GM13976 (cell line): Measurements from ENCODE around the gene NEURL2.
"Not testable (repeated sequence)": the region's sequence is repeated elsewhere in the genome, so short reads cannot be mapped to it uniquely, and the experiment has no call there.

Experiments used
- DNase-seq: peaks from one replicate; pipeline ENCODE4 v3.0.0; 2012; ENCODE audit warnings: low spot score
- CTCF ChIP-seq: IDR thresholded peaks from 2 replicates; pipeline ENCODE4 v1.5.1; 2012; ENCODE audit warnings: borderline replicate concordance, mild to moderate bottlenecking; ENCODE audit not compliant: insufficient read depth; ENCODE audit errors: extremely low read depth, missing control alignments, control extremely low read depth
- in situ Hi-C: fragments of 300-500 bp; cut with MboI; formaldehyde crosslinking; loops from one replicate; pipeline ENCODE4 v1.12.0; 2022; ENCODE audit warnings: low sequenced_read_pairs, mixed read lengths, inconsistent platforms; ENCODE audit not compliant: unreplicated experiment

Gene NEURL2

DNA sequence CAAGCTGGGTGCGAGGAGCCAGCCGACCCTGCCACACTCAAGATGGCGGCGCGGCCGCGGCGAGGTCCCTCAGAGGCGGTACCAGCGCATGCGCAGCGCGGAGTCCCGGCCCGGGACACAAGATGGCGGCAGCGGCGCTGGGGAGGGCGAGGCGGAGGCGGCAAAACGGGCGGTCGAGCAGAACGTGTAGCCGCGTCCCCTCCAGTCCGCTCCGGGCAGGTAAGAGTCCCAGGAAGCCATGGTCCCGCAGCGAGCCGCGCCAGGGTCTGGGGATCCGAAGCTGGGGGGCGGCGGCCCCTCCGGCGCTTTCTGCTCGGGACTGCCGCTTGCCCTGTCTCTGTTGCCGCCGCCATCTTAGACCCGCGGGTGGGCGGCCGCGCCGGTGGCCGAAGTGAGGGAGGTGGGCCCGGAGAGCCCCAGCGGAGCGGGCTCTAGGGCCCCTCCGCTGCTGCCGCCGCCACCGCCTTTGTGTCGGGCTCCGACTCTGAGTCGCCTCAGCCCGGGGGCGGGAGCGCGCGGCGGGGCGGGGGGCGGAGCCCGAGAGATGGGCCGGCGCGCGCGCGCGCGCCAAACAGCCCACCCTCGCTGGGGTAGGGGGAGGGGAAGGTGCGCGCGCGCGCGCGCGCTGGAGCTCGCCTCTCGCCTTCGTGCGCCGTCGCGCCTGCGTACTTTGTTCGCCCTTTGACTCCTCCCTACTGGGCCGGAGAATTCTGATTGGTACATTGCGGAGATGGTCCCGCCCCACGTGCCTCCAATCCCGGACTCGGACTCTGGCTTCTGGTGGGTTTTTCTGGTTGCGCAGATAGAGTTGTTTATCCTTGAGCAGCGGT is 43.8 kb upstream of the NEURL2 start, which contains the start of gene PCIF1:
TSS of gene PCIF1 (plus strand) at position 98 of the 830 bp plus-strand sequence. CDS start 4,317 bp downstream, outside the sequence.
- in situ Hi-C loops = no loop called here
- no peak for TF ChIP-seq CTCF
- DNase-seq = peak; percentile 99

DNA sequence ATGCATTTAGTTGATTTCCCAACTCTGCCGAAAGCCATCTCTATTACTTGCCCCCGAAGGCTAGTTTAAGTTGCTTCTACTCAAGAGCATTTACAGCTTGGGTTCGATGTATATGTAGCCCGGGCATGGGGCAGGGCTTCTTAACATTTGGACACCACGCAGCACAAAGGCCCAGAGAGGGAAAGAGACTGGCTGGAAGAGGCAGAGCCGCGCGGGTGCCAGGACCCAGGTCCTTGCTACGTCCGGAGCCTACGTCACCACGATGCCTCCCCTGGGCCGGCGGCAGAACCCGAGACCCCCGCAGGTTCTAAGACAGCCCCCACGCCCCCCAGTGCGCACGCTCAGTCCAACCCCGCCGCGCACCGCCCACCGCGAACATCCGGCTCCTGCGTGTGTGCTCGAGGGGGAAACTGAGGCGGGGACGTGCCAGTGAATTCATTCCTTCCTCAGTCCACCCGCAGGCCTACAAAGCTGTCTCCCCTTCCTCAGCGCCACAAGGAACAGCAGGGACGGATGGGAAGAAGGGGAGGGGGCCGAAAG is 43.1 kb upstream of the NEURL2 start:
- peak; percentile 73 for DNase-seq
- no peak for TF ChIP-seq CTCF
- in situ Hi-C loops = no loop called here

DNA sequence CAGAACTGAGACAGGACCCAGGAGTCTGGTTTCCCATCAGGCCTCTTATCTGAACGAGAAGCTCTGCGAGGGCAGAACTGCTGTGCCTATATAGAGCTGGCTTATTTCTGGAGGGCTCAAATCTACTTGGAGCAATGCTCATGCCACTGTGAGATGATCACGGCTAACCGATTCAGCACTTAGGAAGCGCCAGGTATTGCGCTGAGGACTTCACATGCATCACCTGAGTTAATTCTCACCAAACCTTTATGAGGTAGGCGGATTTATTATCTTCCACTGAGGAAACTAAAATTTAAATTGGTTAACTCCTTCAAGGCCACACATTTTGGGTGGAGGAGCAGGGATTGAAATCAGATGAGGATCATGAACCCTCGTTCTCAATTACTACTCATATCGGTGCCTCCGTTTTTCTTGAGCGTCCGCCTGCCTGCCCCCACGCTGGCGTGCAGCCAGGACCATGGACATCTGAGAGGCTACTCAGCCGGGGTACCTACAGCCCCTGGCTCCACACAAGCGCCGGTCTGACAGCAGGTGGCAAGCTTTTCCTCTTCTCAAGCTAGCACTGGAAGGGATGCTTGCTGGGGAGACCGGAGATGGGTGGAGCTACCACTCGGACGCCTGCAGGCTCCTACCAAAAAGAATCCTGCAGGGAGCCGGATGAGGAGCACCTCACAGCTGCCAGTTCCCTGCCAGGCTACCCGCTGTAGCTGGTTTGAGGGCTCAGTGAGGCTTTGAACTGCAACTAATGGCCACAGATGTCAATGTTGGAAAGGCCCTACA is 42.4 kb upstream of the NEURL2 start:
- in situ Hi-C loops = no loop called here
- peak; percentile 44 for TF ChIP-seq CTCF
- peak; percentile 82 for DNase-seq

DNA sequence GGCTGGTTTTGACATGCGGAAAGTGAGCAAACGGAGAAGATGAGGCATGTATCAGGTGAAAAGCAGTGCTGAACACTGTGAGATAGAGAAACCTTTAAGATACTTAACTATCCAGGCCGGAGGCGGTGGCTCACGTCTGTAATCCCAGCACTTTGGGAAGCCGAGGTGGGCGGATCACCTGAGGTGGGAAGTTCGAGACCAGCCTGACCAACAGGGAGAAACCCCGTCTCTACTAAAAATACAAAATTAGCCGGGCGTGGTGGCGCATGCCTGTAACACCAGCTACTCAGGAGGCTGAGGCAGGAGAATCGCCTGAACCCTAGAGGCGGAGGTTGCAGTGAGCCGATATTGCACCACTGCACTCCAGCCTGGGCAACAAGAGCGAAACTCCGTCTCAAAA is 40.7 kb upstream of the NEURL2 start:
- in situ Hi-C loops, DNase-seq: not testable (repeated sequence)

DNA sequence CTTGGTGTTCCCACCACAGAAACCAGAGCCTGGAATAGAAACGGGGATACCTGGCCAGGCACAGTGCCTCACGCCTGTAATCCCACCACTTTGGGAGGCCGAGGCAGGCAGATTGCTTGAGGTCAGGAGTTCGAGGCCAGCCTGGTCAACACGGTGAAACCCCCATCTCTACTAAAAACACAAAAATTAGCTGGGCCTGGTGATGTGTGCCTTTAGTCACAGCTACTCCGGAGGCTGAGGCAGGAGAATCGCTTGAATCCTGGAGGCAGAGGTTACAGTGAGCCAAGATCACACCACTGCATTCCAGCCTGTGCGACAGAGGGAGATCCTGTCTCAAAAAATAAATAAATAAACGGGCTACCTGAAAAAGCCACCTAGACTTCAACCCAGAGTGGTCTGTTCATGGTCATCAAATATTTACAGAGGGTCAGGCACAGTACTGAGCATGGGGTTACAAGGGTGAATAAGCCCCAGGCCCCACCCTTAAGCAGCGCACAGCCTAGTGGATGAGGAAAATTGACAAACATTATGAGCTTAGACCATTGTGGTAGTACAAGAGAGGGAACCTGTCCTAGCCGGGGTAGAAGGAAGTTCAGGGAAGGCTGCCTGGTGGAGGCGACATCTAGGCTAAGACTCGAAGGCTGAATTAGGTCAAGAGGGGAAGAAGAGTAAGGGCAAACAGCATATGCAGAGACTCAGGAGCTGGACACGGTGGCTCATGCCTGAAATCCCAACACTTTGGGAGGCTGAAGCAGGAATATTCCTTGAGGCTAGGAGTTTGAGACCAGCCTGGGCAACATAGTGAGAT is 36.3 kb upstream of the NEURL2 start:
- TF ChIP-seq CTCF = no peak
- in situ Hi-C loops = no loop called here
- no peak for DNase-seq

DNA sequence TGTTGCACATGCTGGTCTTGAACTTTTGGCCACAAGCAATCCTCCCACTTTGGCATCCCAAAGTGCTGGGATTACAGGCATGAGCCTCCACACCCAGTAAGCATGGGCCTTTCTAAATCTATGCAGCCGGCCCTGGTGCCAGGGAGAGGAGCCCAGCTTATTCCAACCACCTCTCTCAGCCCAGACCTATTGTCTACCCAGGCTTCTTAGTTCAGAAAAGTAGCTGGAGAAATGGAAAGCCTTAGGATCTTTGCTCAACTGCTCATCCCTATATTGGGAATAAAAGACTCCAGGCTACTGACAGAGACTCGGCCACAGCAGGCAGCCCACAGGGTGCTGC is 35.7 kb upstream of the NEURL2 start:
- DNase-seq = no peak
- TF ChIP-seq CTCF = no peak
- in situ Hi-C loops = no loop called here
